WTC11 (cell line): ENCODE results near the gene ZNHIT3. TPM values are rescaled to one million over a fixed set of nuclear protein-coding genes. Genes with fewer than 3 reads are reported as not detected.
A peak's percentile ranks its signal among the peaks of the same experiment; 100 is the strongest.

Experiments used
- ATAC-seq: fragments of 200-7000 bp; cut with Tn5 transposase; 2 replicates; pipeline ENCODE4 v1.10.0; 2021; ENCODE audit warnings: mild to moderate bottlenecking, moderate library complexity
- CTCF ChIA-PET: fragments of 300-600 bp; sonication (Branson Sonifier 250); formaldehyde crosslinking; loops from one replicate; lab custom pipeline; 2021; ENCODE audit warnings: antibody characterized with exemption; lab: Charles Lee
- POLR2A ChIA-PET: fragments of 350-600 bp; sonication (Branson Sonifier 250); formaldehyde crosslinking; loops from one replicate; lab custom pipeline; 2021; ENCODE audit warnings: antibody characterized with exemption; lab: Charles Lee
- DNase-seq: peaks from one replicate; pipeline ENCODE4 v3.0.0; 2021; ENCODE audit warnings: low spot score
- H3K27ac Mint-ChIP-seq: 2 replicates; pipeline ENCODE4 v1.8.0; 2021; ENCODE audit warnings: mixed read lengths
- H3K27me3 Mint-ChIP-seq: 2 replicates; pipeline ENCODE4 v1.8.0; 2021; ENCODE audit warnings: low read depth, mild to moderate bottlenecking, moderate library complexity, mixed read lengths
- H3K36me3 Mint-ChIP-seq: 2 replicates; pipeline ENCODE4 v1.8.0; 2021; ENCODE audit warnings: mixed read lengths
- H3K4me1 Mint-ChIP-seq: 2 replicates; pipeline ENCODE4 v1.8.0; 2022; ENCODE audit warnings: mixed read lengths
- H3K4me3 Mint-ChIP-seq: 2 replicates; pipeline ENCODE4 v1.8.0; 2021; ENCODE audit warnings: mild to moderate bottlenecking, moderate library complexity, mixed read lengths
- H3K9me3 Mint-ChIP-seq: 2 replicates; pipeline ENCODE4 v1.8.0; 2021; ENCODE audit warnings: mixed read lengths
- CBFB ChIP-seq: sonication (generic); formaldehyde crosslinking; IDR thresholded peaks from 2 replicates; pipeline ENCODE4 v1.8.1; 2022; ENCODE audit warnings: mild to moderate bottlenecking, low read depth, missing genetic modification reagents
- GABPB1 ChIP-seq: sonication (generic); formaldehyde crosslinking; IDR thresholded peaks from 2 replicates; pipeline ENCODE4 v1.8.1; 2023; ENCODE audit warnings: mild to moderate bottlenecking, missing genetic modification reagents
- NR1H2 ChIP-seq: sonication (generic); formaldehyde crosslinking; IDR thresholded peaks from 2 replicates; pipeline ENCODE4 v1.9.0; 2021; ENCODE audit warnings: mild to moderate bottlenecking, moderate library complexity, missing genetic modification reagents
- NR2C2 ChIP-seq: sonication (generic); formaldehyde crosslinking; IDR thresholded peaks from 2 replicates; pipeline ENCODE4 v1.8.0; 2022; ENCODE audit warnings: mild to moderate bottlenecking, missing genetic modification reagents
- RORB ChIP-seq: fragments of 250-450 bp; sonication (Bioruptor Pico); IDR thresholded peaks from 2 replicates; pipeline ENCODE4 v1.9.0; 2021; ENCODE audit warnings: mild to moderate bottlenecking
- SMAD4 ChIP-seq: sonication (generic); formaldehyde crosslinking; IDR thresholded peaks from 2 replicates; pipeline ENCODE4 v1.8.0; 2022; ENCODE audit warnings: mild to moderate bottlenecking, missing genetic modification reagents
- TP53 ChIP-seq: sonication (generic); formaldehyde crosslinking; IDR thresholded peaks from 2 replicates; pipeline ENCODE4 v1.8.1; 2023; ENCODE audit warnings: mild to moderate bottlenecking, missing genetic modification reagents
- ZNF232 ChIP-seq: sonication (generic); formaldehyde crosslinking; IDR thresholded peaks from 2 replicates; pipeline ENCODE4 v1.8.0; 2022; ENCODE audit warnings: mild to moderate bottlenecking, missing genetic modification reagents
- ZNF671 ChIP-seq: fragments of 250-450 bp; sonication (Bioruptor Pico); IDR thresholded peaks from 2 replicates; pipeline ENCODE4 v1.8.0; 2021; ENCODE audit warnings: mild to moderate bottlenecking
- total RNA-seq: library from RNA; stranded (reverse); gene quantifications from 3 replicates; pipeline ENCODE4 v1.2.3, GENCODE V29; 2021
- TF ChIP-seq, protein P1 (sequence below): sonication (generic); formaldehyde crosslinking; IDR thresholded peaks from 2 replicates; pipeline ENCODE4 v1.8.0; 2022; ENCODE audit warnings: missing genetic modification reagents
- TF ChIP-seq, protein P2 (sequence below): sonication (generic); formaldehyde crosslinking; conservative IDR thresholded peaks from 2 replicates; pipeline ENCODE4 v1.8.1; 2023; ENCODE audit warnings: mild to moderate bottlenecking, low read depth, missing genetic modification reagents, moderate library complexity
- TF ChIP-seq, protein P3 (sequence below): fragments of 250-450 bp; sonication (Bioruptor Pico); conservative IDR thresholded peaks from 2 replicates; pipeline ENCODE4 v1.9.0; 2021; ENCODE audit warnings: mild to moderate bottlenecking
- TF ChIP-seq, protein P4 (sequence below): sonication (generic); formaldehyde crosslinking; IDR thresholded peaks from 2 replicates; pipeline ENCODE4 v1.8.0; 2022; ENCODE audit warnings: mild to moderate bottlenecking, missing genetic modification reagents
- TF ChIP-seq, protein P5 (sequence below): sonication (generic); formaldehyde crosslinking; IDR thresholded peaks from 2 replicates; pipeline ENCODE4 v1.8.1; 2023; ENCODE audit warnings: mild to moderate bottlenecking, missing genetic modification reagents, moderate library complexity
- TF ChIP-seq, protein P6 (sequence below): sonication (generic); formaldehyde crosslinking; IDR thresholded peaks from 2 replicates; pipeline ENCODE4 v1.8.0; 2023; ENCODE audit warnings: missing genetic modification reagents, mild to moderate bottlenecking, borderline replicate concordance

The ZNHIT3 gene
- total RNA-seq, 1 experiment from 2014 or later, result 47.0 TPM

DNA sequence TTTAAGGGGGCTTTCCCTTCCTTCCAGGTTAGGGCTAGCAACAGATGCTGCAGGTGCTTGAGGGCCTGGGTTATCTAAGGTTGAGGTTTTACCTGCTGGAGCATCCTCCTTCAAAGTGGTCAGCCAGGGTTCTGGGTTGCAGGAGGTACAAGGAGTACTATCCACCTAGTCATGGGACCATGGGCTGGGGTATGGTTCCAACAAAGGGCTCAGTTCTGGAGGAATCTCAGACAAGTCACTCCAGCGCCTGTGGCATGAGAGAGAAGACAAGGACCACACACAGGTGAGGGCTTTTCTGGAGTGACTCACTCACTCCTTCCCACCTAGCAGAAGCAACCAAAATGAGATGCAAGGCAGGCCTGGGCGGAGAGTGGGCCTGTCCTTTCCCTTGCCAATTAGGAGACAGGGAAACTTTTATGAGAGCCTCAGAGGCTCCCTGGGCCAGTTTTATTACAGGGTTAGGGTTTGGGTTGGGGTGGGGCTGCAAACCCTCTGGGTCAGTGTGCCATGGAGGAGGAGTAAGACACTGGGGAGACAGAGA, 46.0 kb downstream of the ZNHIT3 start (continued):
- TF ChIP-seq, protein P1, sequence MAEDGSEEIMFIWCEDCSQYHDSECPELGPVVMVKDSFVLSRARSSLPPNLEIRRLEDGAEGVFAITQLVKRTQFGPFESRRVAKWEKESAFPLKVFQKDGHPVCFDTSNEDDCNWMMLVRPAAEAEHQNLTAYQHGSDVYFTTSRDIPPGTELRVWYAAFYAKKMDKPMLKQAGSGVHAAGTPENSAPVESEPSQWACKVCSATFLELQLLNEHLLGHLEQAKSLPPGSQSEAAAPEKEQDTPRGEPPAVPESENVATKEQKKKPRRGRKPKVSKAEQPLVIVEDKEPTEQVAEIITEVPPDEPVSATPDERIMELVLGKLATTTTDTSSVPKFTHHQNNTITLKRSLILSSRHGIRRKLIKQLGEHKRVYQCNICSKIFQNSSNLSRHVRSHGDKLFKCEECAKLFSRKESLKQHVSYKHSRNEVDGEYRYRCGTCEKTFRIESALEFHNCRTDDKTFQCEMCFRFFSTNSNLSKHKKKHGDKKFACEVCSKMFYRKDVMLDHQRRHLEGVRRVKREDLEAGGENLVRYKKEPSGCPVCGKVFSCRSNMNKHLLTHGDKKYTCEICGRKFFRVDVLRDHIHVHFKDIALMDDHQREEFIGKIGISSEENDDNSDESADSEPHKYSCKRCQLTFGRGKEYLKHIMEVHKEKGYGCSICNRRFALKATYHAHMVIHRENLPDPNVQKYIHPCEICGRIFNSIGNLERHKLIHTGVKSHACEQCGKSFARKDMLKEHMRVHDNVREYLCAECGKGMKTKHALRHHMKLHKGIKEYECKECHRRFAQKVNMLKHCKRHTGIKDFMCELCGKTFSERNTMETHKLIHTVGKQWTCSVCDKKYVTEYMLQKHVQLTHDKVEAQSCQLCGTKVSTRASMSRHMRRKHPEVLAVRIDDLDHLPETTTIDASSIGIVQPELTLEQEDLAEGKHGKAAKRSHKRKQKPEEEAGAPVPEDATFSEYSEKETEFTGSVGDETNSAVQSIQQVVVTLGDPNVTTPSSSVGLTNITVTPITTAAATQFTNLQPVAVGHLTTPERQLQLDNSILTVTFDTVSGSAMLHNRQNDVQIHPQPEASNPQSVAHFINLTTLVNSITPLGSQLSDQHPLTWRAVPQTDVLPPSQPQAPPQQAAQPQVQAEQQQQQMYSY, result no peak
- no peak for TF ChIP-seq ZNF671 (CRISPR knock-in tag)
- no peak for TF ChIP-seq TP53
- TF ChIP-seq RORB (CRISPR knock-in tag), result no peak
- no peak for TF ChIP-seq NR1H2 (CRISPR knock-in tag)
- TF ChIP-seq, protein P2, sequence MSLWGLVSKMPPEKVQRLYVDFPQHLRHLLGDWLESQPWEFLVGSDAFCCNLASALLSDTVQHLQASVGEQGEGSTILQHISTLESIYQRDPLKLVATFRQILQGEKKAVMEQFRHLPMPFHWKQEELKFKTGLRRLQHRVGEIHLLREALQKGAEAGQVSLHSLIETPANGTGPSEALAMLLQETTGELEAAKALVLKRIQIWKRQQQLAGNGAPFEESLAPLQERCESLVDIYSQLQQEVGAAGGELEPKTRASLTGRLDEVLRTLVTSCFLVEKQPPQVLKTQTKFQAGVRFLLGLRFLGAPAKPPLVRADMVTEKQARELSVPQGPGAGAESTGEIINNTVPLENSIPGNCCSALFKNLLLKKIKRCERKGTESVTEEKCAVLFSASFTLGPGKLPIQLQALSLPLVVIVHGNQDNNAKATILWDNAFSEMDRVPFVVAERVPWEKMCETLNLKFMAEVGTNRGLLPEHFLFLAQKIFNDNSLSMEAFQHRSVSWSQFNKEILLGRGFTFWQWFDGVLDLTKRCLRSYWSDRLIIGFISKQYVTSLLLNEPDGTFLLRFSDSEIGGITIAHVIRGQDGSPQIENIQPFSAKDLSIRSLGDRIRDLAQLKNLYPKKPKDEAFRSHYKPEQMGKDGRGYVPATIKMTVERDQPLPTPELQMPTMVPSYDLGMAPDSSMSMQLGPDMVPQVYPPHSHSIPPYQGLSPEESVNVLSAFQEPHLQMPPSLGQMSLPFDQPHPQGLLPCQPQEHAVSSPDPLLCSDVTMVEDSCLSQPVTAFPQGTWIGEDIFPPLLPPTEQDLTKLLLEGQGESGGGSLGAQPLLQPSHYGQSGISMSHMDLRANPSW (CRISPR knock-in tag), result no peak
- TF ChIP-seq, all 79 proteins: peak for 0

DNA sequence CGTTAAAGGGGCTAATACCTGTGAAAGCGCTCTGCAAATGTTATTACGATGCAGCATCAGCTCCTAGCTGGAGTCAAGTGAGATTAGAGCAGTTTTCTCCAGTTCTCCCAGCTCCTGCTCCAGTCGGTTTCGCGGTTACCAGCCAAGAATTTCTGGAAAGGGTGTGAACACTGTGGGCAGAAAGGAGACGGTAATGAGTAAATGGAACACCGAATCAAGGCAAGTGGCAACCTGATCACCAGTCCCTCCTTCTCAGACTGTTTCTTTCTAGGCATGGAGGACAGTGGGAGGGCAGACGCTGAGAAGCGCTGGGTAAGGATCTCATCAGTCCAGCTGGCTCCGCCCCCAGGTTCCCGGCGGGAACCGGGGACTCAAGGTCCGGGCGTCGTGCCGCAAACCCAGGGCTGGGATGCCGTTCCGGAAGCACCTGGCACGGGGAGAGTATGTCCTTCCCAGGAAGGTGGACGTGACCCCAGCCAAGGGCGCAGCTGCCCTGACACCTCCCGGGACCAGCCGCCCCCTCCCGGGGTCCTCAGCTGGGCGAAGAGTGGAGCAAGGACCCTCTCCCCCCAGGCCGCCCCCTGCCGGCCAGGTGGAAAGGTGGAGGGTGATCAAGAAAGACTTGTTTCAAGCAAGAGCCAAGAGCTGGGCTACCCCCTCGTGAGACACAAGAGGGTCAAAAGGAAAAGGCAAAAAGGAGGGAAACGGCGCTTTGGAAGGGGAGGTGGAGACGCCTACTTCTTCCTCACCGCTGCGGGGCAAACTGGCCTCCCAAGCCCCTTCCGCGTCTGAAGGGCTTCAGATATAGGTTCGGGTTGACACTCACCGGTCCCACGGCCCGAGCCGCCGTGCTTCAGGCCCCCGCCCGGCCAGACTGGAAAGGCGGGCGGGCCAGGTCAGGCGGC, 47.7 kb downstream of the ZNHIT3 start:
- POLR2A ChIA-PET, result interaction anchor here (0.7 to 2.7 kb wide), 5 partner anchors 10 to 69 kb away, joined by 3 to 37 read pairs (median 5); partner anchors contain the start of genes DHRS11 and GGNBP2
- peak; percentile 60 for ATAC-seq
- H3K36me3 Mint-ChIP-seq, result peaks cover 45% of the 10 kb centered on the region
- TF ChIP-seq NR2C2 (CRISPR knock-in tag) (no peak), SMAD4 (CRISPR knock-in tag) (no peak), CBFB (CRISPR knock-in tag) (no peak), ZNF232 (no peak), GABPB1 (CRISPR knock-in tag) (no peak), RORB (CRISPR knock-in tag) (no peak)
- TF ChIP-seq, protein P3, sequence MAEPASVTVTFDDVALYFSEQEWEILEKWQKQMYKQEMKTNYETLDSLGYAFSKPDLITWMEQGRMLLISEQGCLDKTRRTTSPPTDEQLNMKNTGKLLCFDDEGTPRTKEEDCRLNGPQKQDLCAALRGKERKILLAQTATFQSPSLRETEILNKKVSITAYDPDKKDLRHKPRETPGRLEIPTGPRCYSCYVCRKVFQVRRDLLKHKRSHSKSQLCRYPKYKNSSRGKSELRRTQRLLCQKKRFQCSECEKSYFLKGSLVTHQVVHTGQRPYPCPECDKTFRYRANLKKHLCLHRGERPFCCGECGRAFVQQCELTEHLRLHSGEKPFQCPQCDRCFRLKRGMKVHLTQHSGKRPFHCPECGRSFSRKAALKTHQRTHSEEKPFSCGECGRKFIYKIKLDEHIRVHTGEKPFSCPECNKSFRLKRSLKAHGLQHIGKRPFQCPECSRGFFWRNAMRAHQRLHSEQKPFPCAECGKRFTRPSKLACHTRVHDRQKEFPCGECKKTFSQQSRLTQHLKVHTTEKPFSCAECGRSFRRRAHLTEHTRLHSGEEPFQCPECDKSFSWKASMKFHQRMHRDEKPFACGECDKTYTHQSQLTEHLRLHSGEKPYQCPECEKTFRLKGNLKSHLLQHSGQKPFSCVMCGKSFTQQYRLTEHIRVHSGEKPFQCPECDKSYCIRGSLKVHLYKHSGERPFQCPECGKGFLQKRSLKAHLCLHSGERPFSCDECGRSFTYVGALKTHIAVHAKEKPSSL (CRISPR knock-in tag), result no peak
- TF ChIP-seq, protein P4, sequence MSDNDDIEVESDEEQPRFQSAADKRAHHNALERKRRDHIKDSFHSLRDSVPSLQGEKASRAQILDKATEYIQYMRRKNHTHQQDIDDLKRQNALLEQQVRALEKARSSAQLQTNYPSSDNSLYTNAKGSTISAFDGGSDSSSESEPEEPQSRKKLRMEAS (CRISPR knock-in tag), result no peak
- TF ChIP-seq, protein P5, sequence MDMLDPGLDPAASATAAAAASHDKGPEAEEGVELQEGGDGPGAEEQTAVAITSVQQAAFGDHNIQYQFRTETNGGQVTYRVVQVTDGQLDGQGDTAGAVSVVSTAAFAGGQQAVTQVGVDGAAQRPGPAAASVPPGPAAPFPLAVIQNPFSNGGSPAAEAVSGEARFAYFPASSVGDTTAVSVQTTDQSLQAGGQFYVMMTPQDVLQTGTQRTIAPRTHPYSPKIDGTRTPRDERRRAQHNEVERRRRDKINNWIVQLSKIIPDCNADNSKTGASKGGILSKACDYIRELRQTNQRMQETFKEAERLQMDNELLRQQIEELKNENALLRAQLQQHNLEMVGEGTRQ (CRISPR knock-in tag), result no peak
- TF ChIP-seq, protein P6, sequence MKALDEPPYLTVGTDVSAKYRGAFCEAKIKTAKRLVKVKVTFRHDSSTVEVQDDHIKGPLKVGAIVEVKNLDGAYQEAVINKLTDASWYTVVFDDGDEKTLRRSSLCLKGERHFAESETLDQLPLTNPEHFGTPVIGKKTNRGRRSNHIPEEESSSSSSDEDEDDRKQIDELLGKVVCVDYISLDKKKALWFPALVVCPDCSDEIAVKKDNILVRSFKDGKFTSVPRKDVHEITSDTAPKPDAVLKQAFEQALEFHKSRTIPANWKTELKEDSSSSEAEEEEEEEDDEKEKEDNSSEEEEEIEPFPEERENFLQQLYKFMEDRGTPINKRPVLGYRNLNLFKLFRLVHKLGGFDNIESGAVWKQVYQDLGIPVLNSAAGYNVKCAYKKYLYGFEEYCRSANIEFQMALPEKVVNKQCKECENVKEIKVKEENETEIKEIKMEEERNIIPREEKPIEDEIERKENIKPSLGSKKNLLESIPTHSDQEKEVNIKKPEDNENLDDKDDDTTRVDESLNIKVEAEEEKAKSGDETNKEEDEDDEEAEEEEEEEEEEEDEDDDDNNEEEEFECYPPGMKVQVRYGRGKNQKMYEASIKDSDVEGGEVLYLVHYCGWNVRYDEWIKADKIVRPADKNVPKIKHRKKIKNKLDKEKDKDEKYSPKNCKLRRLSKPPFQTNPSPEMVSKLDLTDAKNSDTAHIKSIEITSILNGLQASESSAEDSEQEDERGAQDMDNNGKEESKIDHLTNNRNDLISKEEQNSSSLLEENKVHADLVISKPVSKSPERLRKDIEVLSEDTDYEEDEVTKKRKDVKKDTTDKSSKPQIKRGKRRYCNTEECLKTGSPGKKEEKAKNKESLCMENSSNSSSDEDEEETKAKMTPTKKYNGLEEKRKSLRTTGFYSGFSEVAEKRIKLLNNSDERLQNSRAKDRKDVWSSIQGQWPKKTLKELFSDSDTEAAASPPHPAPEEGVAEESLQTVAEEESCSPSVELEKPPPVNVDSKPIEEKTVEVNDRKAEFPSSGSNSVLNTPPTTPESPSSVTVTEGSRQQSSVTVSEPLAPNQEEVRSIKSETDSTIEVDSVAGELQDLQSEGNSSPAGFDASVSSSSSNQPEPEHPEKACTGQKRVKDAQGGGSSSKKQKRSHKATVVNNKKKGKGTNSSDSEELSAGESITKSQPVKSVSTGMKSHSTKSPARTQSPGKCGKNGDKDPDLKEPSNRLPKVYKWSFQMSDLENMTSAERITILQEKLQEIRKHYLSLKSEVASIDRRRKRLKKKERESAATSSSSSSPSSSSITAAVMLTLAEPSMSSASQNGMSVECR (CRISPR knock-in tag), result 0 out of 2 replicates have a peak, but pooled peaks have one; percentile 24
- TF ChIP-seq, protein P1, result no peak

More for the DNA sequence above, 47.7 kb downstream of the ZNHIT3 start:
- H3K9me3 Mint-ChIP-seq, result no peaks in the 10 kb centered on the region
- H3K4me3 Mint-ChIP-seq, result peak overlapping the region; percentile 95
- CTCF ChIA-PET, result interaction anchor here (0.5 to 3.0 kb wide), 19 partner anchors 10 to 726 kb away, joined by 3 to 40 read pairs (median 4); partner anchors contain the start of genes GGNBP2, TAF15 and ZNHIT3
- DNase-seq, result peak; percentile 75
- H3K27me3 Mint-ChIP-seq, result no peaks in the 10 kb centered on the region
- peak overlapping the region; percentile 92 for H3K27ac Mint-ChIP-seq
- peaks cover 13% of the 10 kb centered on the region for H3K4me1 Mint-ChIP-seq
